ENCODE data around the gene GZMH. TPM values are rescaled to one million over a fixed set of nuclear protein-coding genes. Genes with fewer than 3 reads are reported as not detected.

GZMH gene
- total RNA-seq, 2 experiments from 2014 or later: not detected

GRCh38 chr14:24578558-24578957 is 30.9 kb downstream of the GZMH start:
- intact Hi-C loops (cut with micrococcal nuclease; ENCODE audit: unreplicated experiment): no loop called here
- DNase-seq (ENCODE audit: low spot score): no peak
- no peak overlapping the region for H3K27ac ChIP-seq (ENCODE audit: low read depth, low read length, poor library complexity, severe bottlenecking)
- H3K79me2 ChIP-seq (ENCODE audit: insufficient read depth, low read depth, low read length): no peaks in the 10 kb centered on the region
- POLR2A ChIA-PET: interaction anchor here (0.7 kb wide), 1 partner anchor 420 kb away, joined by 3 read pairs; no protein-coding TSS in a partner anchor
- H3K4me2 ChIP-seq (ENCODE audit: low read length): no peak overlapping the region
- no TSS peak for BruUV-seq (replicated peaks)
- H4K20me1 ChIP-seq (ENCODE audit: insufficient read depth, low read length): no peaks in the 10 kb centered on the region
- H3K4me3 ChIP-seq (ENCODE audit: low read depth, low read length, poor library complexity, severe bottlenecking): no peak overlapping the region
- no peaks in the 10 kb centered on the region for H3K9me3 ChIP-seq (ENCODE audit: low read length)
- H3K9me2 ChIP-seq (ENCODE audit: insufficient read depth, low read length): 0 out of 2 replicates have a peak, but pooled peaks cover 5% of the 10 kb centered on the region
- H3K4me1 ChIP-seq (ENCODE audit: insufficient read depth, low read length, poor library complexity, severe bottlenecking): no peaks in the 10 kb centered on the region
- no peak overlapping the region for H2AFZ ChIP-seq (ENCODE audit: low read length)
- no peak for TF ChIP-seq CTCF (conservative IDR thresholded peaks at IDR 0.05; ENCODE audit: low read length)
- TF ChIP-seq EZH2phosphoT487 (IDR thresholded peaks at IDR 0.05; ENCODE audit: borderline replicate concordance, low read depth, low read length): no peak
- CTCF ChIA-PET (ENCODE audit: unreplicated experiment): no interaction called here
- no peaks in the 10 kb centered on the region for H3K36me3 ChIP-seq (ENCODE audit: insufficient read depth, low read length)

- no peaks in the 10 kb centered on the region for H3K36me3 ChIP-seq (ENCODE audit: insufficient read depth, low read length)
- no peaks in the 10 kb centered on the region for H3K9me3 ChIP-seq (ENCODE audit: low read length)
- ChIA-PET POLR2A (interaction anchor here (1.0 kb wide), 1 partner anchor 29 kb away, joined by 4 read pairs; no protein-coding TSS in a partner anchor), CTCF (ENCODE audit: unreplicated experiment) (no interaction called here)
- H2AFZ ChIP-seq (ENCODE audit: low read length): no peak overlapping the region
- H3K27ac ChIP-seq (ENCODE audit: low read depth, low read length, poor library complexity, severe bottlenecking): no peak overlapping the region
- BruUV-seq (replicated peaks): no TSS peak
- no peak for DNase-seq (ENCODE audit: low spot score)
- no peak overlapping the region for H3K4me2 ChIP-seq (ENCODE audit: low read length)
- H3K4me3 ChIP-seq (ENCODE audit: low read depth, low read length, poor library complexity, severe bottlenecking): no peak overlapping the region
- H3K4me1 ChIP-seq (ENCODE audit: insufficient read depth, low read length, poor library complexity, severe bottlenecking): no peaks in the 10 kb centered on the region
- TF ChIP-seq CTCF (conservative IDR thresholded peaks at IDR 0.05; ENCODE audit: low read length): no peak
- no peak for TF ChIP-seq EZH2phosphoT487 (IDR thresholded peaks at IDR 0.05; ENCODE audit: borderline replicate concordance, low read depth, low read length)
- H3K9me2 ChIP-seq (ENCODE audit: insufficient read depth, low read length): 0 out of 2 replicates have a peak, but pooled peaks cover 5% of the 10 kb centered on the region
- no peaks in the 10 kb centered on the region for H3K79me2 ChIP-seq (ENCODE audit: insufficient read depth, low read depth, low read length)
- H4K20me1 ChIP-seq (ENCODE audit: insufficient read depth, low read length): no peaks in the 10 kb centered on the region
- intact Hi-C loops (cut with micrococcal nuclease; ENCODE audit: unreplicated experiment): no loop called here
Measured at GRCh38 chr14:24576771-24577170, 32.7 kb downstream of the GZMH start.

GRCh38 chr14:24576182-24576581 is 33.3 kb downstream of the GZMH start, which contains the start of gene CTSG:
Gene CTSG (minus strand): TSS chr14:24576250. CDS start chr14:24576223, 27 bp downstream.
- TF ChIP-seq CTCF (conservative IDR thresholded peaks at IDR 0.05; ENCODE audit: low read length) (no peak), EZH2phosphoT487 (IDR thresholded peaks at IDR 0.05; ENCODE audit: borderline replicate concordance, low read depth, low read length) (no peak)
- 0 out of 2 replicates have a peak, but pooled peaks cover 5% of the 10 kb centered on the region for H3K9me2 ChIP-seq (ENCODE audit: insufficient read depth, low read length)
- ChIA-PET CTCF (ENCODE audit: unreplicated experiment) (no interaction called here), POLR2A (interaction anchor here (1.0 kb wide), 1 partner anchor 30 kb away, joined by 4 read pairs; no protein-coding TSS in a partner anchor)
- H3K79me2 ChIP-seq (ENCODE audit: insufficient read depth, low read depth, low read length): no peaks in the 10 kb centered on the region
- intact Hi-C loops (cut with micrococcal nuclease; ENCODE audit: unreplicated experiment): no loop called here
- H3K9me3 ChIP-seq (ENCODE audit: low read length): no peaks in the 10 kb centered on the region
- DNase-seq (ENCODE audit: low spot score): no peak
- no peaks in the 10 kb centered on the region for H4K20me1 ChIP-seq (ENCODE audit: insufficient read depth, low read length)
- no TSS peak for BruUV-seq (replicated peaks)
- no peaks in the 10 kb centered on the region for H3K36me3 ChIP-seq (ENCODE audit: insufficient read depth, low read length)
- no peak within 1 kb of the TSS for H3K4me2 ChIP-seq (ENCODE audit: low read length)
- H2AFZ ChIP-seq (ENCODE audit: low read length): no peak within 1 kb of the TSS
- no peaks in the 10 kb centered on the region for H3K4me1 ChIP-seq (ENCODE audit: insufficient read depth, low read length, poor library complexity, severe bottlenecking)
- no peak within 1 kb of the TSS for H3K27ac ChIP-seq (ENCODE audit: low read depth, low read length, poor library complexity, severe bottlenecking)
- H3K4me3 ChIP-seq (ENCODE audit: low read depth, low read length, poor library complexity, severe bottlenecking): no peak within 1 kb of the TSS
